AG09309 (cell line): ENCODE measurements around the gene SLC37A2.
"Not testable (repeated sequence)": the region's sequence is repeated elsewhere in the genome, so short reads cannot be mapped to it uniquely, and the experiment has no call there.

Experiments
- DNase-seq: peaks from one replicate; pipeline ENCODE4 v3.0.0-alpha.2; 2010; ENCODE audit warnings: low read depth
- H3K4me3 ChIP-seq: 2 replicates; pipeline ENCODE4 v1.5.1; 2011; ENCODE audit warnings: mild to moderate bottlenecking, low read depth, low read length, moderate library complexity; ENCODE audit not compliant: control insufficient read depth
- TF ChIP-seq, protein P1 (sequence below): IDR thresholded peaks from 2 replicates; pipeline ENCODE4 v1.5.1; 2011; ENCODE audit warnings: mild to moderate bottlenecking, low read depth, low read length, inconsistent platforms; ENCODE audit not compliant: insufficient read depth, control insufficient read depth; ENCODE audit errors: missing control alignments

Gene SLC37A2

DNA sequence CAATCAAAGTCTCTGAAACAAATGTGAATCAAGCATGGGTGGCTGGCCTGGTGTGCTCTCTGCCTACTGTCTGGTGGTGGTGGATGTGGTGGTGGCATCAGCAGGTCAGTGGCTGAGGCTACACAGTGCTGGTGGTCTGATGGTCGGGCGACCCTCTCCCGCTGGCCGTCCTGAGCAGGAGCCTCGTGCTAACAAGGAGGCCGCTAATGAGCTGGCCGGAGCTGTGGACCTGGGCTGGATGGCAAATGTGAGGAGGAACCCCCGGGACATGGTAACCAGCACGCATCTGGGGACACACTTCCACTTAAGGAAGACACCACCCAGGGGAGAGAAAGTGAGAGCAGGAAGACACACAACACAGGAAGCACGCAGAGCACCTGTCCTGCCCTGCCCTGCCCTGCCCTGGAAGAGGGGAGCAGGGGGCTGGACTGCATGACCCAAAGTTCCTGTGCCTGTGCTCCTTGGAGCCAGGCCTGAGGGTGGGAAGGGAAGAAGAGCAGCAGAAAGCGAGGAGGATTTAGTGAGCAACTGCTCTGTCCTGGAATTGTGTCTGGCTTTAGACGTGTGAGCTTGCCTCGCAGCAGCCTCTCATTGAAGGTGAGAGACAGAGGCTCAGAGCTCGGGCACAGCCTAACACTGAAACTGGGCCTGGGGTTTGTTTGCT, 23.7 kb downstream of the SLC37A2 start:
- no peak for DNase-seq
- no peak overlapping the region for H3K4me3 ChIP-seq
- TF ChIP-seq, protein P1, sequence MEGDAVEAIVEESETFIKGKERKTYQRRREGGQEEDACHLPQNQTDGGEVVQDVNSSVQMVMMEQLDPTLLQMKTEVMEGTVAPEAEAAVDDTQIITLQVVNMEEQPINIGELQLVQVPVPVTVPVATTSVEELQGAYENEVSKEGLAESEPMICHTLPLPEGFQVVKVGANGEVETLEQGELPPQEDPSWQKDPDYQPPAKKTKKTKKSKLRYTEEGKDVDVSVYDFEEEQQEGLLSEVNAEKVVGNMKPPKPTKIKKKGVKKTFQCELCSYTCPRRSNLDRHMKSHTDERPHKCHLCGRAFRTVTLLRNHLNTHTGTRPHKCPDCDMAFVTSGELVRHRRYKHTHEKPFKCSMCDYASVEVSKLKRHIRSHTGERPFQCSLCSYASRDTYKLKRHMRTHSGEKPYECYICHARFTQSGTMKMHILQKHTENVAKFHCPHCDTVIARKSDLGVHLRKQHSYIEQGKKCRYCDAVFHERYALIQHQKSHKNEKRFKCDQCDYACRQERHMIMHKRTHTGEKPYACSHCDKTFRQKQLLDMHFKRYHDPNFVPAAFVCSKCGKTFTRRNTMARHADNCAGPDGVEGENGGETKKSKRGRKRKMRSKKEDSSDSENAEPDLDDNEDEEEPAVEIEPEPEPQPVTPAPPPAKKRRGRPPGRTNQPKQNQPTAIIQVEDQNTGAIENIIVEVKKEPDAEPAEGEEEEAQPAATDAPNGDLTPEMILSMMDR: no peak

DNA sequence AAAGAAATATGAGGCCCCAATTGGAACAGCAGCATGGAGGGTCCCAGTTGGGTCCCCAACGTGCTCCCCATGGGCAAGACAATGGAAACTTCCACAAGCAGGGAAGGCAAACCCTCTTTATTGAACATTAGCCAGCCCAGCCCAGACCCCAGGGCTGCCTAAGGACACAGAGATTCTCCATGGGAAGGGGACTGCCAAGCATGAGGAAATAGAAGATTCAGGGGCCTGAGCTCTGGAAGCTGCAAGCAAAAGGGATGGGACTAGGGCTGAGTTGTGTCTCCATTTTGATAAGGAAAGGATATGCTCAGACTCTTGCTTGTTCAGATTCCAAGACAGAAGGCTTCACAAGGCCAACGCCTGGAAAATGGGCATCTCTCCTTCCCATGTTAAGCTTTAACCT, 25.0 kb downstream of the SLC37A2 start:
- DNase-seq: no peak
- TF ChIP-seq, protein P1: no peak
- no peak overlapping the region for H3K4me3 ChIP-seq

DNA sequence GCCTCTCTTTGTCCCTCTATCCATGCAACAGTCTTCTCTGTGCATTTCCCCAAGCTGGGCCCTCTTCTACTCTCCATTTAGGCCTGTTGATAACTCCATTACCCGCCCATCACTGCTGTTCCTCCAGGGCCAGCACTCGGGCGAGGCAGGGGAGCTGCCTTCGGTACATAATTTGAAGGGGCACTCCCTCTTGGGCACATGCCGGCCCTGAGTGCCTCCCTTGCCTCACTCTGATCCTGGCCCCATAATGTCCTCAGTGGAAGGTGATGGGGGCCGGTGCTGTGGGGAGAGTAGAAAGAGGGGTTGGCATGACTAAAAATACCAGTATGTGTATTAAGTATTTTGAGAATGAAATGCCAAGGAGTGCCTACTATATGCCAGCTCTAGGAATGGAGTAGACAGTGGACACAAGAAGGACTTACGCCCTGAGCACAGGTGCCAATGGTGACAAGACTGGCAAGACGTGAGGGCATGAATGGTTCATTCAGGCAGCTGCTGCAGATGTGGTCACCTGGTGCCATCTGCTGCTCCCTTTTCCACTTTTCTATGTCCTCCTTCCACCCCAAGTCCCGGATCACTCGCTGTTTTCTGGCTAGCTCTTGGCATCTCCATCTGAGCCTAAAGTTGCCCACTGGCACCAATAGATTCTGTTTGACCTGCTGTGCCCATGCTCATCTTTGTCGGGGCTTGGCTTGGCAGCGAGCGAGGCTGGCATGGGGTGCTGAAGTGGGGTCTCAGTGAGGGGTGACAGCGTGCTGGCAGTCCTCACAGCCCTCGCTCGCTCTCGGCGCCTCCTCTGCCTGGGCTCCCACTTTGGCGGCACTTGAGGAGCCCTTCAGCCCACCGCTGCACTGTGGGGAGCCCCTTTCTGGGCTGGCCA, 25.7 kb downstream of the SLC37A2 start:
- no peak overlapping the region for H3K4me3 ChIP-seq
- DNase-seq: no peak
- TF ChIP-seq, protein P1: no peak

DNA sequence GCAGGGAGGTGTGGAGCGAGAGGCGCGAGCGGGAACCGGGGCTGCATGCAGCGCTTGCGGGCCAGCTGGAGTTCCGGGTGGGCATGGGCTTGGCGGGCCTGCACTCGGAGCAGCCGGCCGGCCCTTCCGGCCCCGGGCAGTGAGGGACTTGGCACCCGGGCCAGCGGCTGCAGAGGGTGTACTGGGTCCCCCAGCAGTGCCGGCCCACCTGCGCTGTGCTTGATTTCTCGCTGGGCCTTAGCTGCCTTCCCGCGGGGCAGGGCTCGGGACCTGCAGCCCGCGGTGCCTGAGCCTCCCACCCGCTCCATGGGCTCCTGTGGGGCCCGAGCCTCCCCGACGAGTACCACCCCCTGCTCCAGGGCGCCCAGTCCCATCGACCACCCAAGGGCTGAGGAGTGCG, 26.4 kb downstream of the SLC37A2 start:
- not testable (repeated sequence) for H3K4me3 ChIP-seq, DNase-seq

DNA sequence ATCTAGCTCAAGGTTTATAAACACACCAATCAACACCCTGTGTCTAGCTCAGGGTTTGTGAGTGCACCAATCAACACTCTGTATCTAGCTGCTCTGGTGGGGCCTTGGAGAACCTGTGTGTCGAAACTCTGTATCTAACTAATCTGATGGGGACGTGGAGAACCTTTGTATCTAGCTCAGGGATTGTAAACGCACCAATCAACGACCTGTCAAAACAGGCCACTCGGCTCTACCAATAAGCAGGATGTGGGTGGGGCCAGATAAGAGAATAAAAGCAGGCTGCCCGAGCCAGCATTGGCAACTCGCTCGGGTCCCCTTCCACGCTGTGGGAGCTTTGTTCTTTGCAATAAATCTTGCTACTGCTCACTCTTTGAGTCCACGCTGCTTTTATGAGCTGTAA, 27.0 kb downstream of the SLC37A2 start:
- not testable (repeated sequence) for DNase-seq, H3K4me3 ChIP-seq

DNA sequence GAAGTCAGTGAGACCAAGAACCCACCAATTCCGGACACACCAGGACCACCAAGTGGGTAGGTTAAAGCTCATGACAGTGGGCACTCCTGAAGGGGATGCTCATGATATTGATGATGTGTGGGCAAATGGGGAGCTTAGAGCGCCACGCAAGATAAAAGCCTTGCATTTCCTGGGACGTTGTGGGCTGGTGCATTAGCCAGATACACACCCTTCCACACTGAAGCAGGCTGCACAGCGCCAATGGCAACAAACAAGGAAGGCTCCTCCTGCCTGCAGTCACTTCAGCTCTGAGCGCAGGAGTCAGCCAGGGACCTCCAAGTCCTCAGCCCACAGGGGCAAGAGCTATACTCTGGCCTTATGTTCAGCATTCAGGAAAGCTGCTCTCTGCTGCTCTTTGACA, 27.7 kb downstream of the SLC37A2 start:
- H3K4me3 ChIP-seq: no peak overlapping the region
- DNase-seq: no peak
- TF ChIP-seq, protein P1: no peak

DNA sequence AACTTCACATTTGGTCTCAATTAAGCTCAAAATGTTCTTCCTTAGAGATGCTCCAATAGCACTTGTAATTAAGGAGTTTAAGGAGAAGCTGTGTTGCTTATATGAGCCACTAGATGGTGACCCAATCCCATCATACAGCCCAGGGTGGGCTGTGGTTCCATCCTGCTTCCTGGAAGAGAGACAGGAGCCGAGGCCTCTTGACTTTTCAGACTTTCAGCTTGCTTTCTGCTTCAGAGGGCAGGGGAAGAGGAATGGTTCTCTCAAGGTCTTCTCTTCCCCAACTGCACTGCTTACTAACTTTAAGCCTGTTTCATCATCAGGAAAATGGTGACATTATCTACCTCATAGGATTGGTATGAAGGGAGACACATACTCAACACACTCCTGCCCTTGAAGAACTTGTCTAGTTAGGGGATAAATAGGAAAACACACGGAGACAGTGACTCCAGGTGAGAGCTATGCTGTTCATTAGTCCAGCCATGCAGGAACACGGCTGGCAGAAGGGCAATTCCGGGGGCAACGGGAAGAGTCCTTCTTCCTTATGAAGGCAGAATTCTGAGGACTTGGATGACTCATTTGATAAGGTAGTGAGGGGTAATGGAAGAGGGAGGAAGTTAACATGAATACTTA, 28.3 kb downstream of the SLC37A2 start:
- TF ChIP-seq, protein P1: peak; percentile 70
- peak; percentile 32 for DNase-seq
- H3K4me3 ChIP-seq: no peak overlapping the region
